Mesendoderm (in vitro differentiated cells): ENCODE measurements around the gene TSHZ2.

Experiments
- DNase-seq: peaks from one replicate; pipeline ENCODE4 v3.0.0; 2013
- H2AK5ac ChIP-seq: 2 replicates; pipeline ENCODE4 v1.6.1; 2013; ENCODE audit warnings: low read length, inconsistent platforms
- H2BK120ac ChIP-seq: 2 replicates; pipeline ENCODE4 v1.6.1; 2013; ENCODE audit warnings: low read depth, mild to moderate bottlenecking, low read length, moderate library complexity, mixed read lengths
- H2BK15ac ChIP-seq: replicated peaks from 2 replicates; pipeline ENCODE4 v1.6.1; 2013; ENCODE audit warnings: low read depth, mild to moderate bottlenecking, moderate library complexity
- H2BK5ac ChIP-seq: 2 replicates; pipeline ENCODE4 v1.6.1; 2013; ENCODE audit warnings: low read length, inconsistent platforms
- H3K18ac ChIP-seq: 2 replicates; pipeline ENCODE4 v1.6.1; 2013; ENCODE audit warnings: mild to moderate bottlenecking, low read length, mixed read lengths
- H3K23ac ChIP-seq: one replicate; pipeline ENCODE4 v1.6.1; 2013; ENCODE audit warnings: low read length
- H3K27ac ChIP-seq: 2 replicates; pipeline ENCODE4 v1.5.1; 2013; ENCODE audit warnings: low read depth, mild to moderate bottlenecking, inconsistent platforms, low read length, moderate library complexity
- H3K27me3 ChIP-seq: 2 replicates; pipeline ENCODE4 v1.6.1; 2013; ENCODE audit warnings: low read length, control low read depth, mild to moderate bottlenecking, inconsistent platforms; ENCODE audit not compliant: insufficient read depth, poor library complexity
- H3K36me3 ChIP-seq: 2 replicates; pipeline ENCODE4 v1.6.1; 2013; ENCODE audit warnings: low read length, inconsistent platforms; ENCODE audit not compliant: control insufficient read depth, insufficient read depth
- H3K4ac ChIP-seq: one replicate; pipeline ENCODE4 v1.6.1; 2013; ENCODE audit warnings: low read depth, mild to moderate bottlenecking, low read length, moderate library complexity
- H3K4me1 ChIP-seq: 2 replicates; pipeline ENCODE4 v1.6.1; 2013; ENCODE audit warnings: low read depth, low read length, inconsistent platforms; ENCODE audit not compliant: control insufficient read depth
- H3K4me2 ChIP-seq: 2 replicates; pipeline ENCODE4 v1.6.1; 2013; ENCODE audit warnings: low read length
- H3K4me3 ChIP-seq: 2 replicates; pipeline ENCODE4 v1.5.1; 2013; ENCODE audit warnings: mild to moderate bottlenecking, low read length
- H3K56ac ChIP-seq: one replicate; pipeline ENCODE4 v1.6.1; 2013; ENCODE audit warnings: low read length
- H3K79me1 ChIP-seq: 2 replicates; pipeline ENCODE4 v1.6.1; 2013; ENCODE audit warnings: low read length, inconsistent platforms
- H3K79me2 ChIP-seq: 2 replicates; pipeline ENCODE4 v1.6.1; 2013; ENCODE audit warnings: mild to moderate bottlenecking, low read length; ENCODE audit not compliant: control insufficient read depth, insufficient read depth
- H3K9ac ChIP-seq: 2 replicates; pipeline ENCODE4 v1.6.1; 2013; ENCODE audit warnings: low read length, inconsistent platforms
- H4K5ac ChIP-seq: one replicate; pipeline ENCODE4 v1.6.1; 2013; ENCODE audit warnings: low read length
- H4K8ac ChIP-seq: one replicate; pipeline ENCODE4 v1.6.1; 2013; ENCODE audit warnings: low read depth, mild to moderate bottlenecking, control low read depth, low read length, moderate library complexity
- WGBS: extraction: QIAGEN DNeasy Blood & Tissue Kit; methylation state at CpG from one replicate; pipeline ENCODE4 v1.1.7; 2013; ENCODE audit warnings: low lambda C conversion rate, missing lambda C conversion rate; ENCODE audit not compliant: insufficient coverage; ENCODE audit errors: extremely low coverage; 5-methylcytosine and 5-hydroxymethylcytosine counted together

TSHZ2 gene

GRCh38 chr20:53034899-53035298 lies 62.7 kb downstream of the TSHZ2 start:
- no CpG with 5 or more reads among the region's 3 CpGs for WGBS
- no peaks in the 10 kb centered on the region for H3K4me1 ChIP-seq
- no peak overlapping the region for H3K27ac ChIP-seq

GRCh38 chr20:53036992-53037391 lies 64.8 kb downstream of the TSHZ2 start:
- no peaks in the 10 kb centered on the region for H3K27me3 ChIP-seq
- no peak overlapping the region for H4K5ac ChIP-seq
- no peak overlapping the region for H3K18ac ChIP-seq
- no peak overlapping the region for H2BK5ac ChIP-seq
- H3K4me3 ChIP-seq, result no peak overlapping the region
- H3K36me3 ChIP-seq, result no peaks in the 10 kb centered on the region
- no peak for DNase-seq
- H2AK5ac ChIP-seq, result no peak overlapping the region
- no peak overlapping the region for H2BK15ac ChIP-seq
- H2BK120ac ChIP-seq, result no peak overlapping the region
- no peak overlapping the region for H3K4ac ChIP-seq
- no peak overlapping the region for H4K8ac ChIP-seq
- no peaks in the 10 kb centered on the region for H3K79me2 ChIP-seq
- no CpG with 5 or more reads among the region's 8 CpGs for WGBS
- no peaks in the 10 kb centered on the region for H3K4me1 ChIP-seq
- no peak overlapping the region for H3K4me2 ChIP-seq
- no peaks in the 10 kb centered on the region for H3K79me1 ChIP-seq
- no peak overlapping the region for H3K27ac ChIP-seq
- no peak overlapping the region for H3K56ac ChIP-seq
- no peak overlapping the region for H3K23ac ChIP-seq
- H3K9ac ChIP-seq, result no peak overlapping the region

More at GRCh38 chr20:53034899-53035298, 62.7 kb downstream of the TSHZ2 start:
- Histone ChIP-seq H3K36me3 (no peaks in the 10 kb centered on the region), H3K4ac (no peak overlapping the region), H4K5ac (no peak overlapping the region), H3K4me3 (no peak overlapping the region), H3K56ac (no peak overlapping the region), H3K79me1 (no peaks in the 10 kb centered on the region), H3K79me2 (no peaks in the 10 kb centered on the region), H3K9ac (no peak overlapping the region), H2BK15ac (no peak overlapping the region), H2BK120ac (no peak overlapping the region), H3K4me2 (no peak overlapping the region), H3K27me3 (no peaks in the 10 kb centered on the region), H2BK5ac (no peak overlapping the region), H2AK5ac (no peak overlapping the region), H3K23ac (no peak overlapping the region), H3K18ac (no peak overlapping the region), H4K8ac (no peak overlapping the region)
- DNase-seq, result peak; percentile 39

- Histone ChIP-seq H2BK15ac (no peak overlapping the region), H3K4me2 (no peak overlapping the region), H3K36me3 (no peaks in the 10 kb centered on the region), H2BK5ac (no peak overlapping the region), H3K27me3 (no peaks in the 10 kb centered on the region), H3K4ac (no peak overlapping the region), H3K18ac (no peak overlapping the region), H2BK120ac (no peak overlapping the region), H2AK5ac (no peak overlapping the region), H3K79me1 (no peaks in the 10 kb centered on the region), H3K27ac (no peak overlapping the region), H3K23ac (no peak overlapping the region), H4K8ac (no peak overlapping the region), H3K56ac (no peak overlapping the region), H3K4me1 (no peaks in the 10 kb centered on the region), H3K9ac (no peak overlapping the region), H3K4me3 (no peak overlapping the region), H3K79me2 (no peaks in the 10 kb centered on the region), H4K5ac (no peak overlapping the region)
- no peak for DNase-seq
- no CpG with 5 or more reads among the region's 10 CpGs for WGBS
Observed at GRCh38 chr20:53037621-53038020, 65.5 kb downstream of the TSHZ2 start.

GRCh38 chr20:53038299-53038698 lies 66.1 kb downstream of the TSHZ2 start:
- no CpG with 5 or more reads among the region's 2 CpGs for WGBS
- no peaks in the 10 kb centered on the region for H3K36me3 ChIP-seq
- H2BK15ac ChIP-seq, result no peak overlapping the region
- H3K9ac ChIP-seq, result no peak overlapping the region
- H3K18ac ChIP-seq, result no peak overlapping the region
- no peaks in the 10 kb centered on the region for H3K4me1 ChIP-seq
- H3K4ac ChIP-seq, result no peak overlapping the region
- no peaks in the 10 kb centered on the region for H3K27me3 ChIP-seq
- H3K79me1 ChIP-seq, result no peaks in the 10 kb centered on the region
- H3K23ac ChIP-seq, result no peak overlapping the region
- DNase-seq, result no peak
- no peak overlapping the region for H2BK120ac ChIP-seq
- no peak overlapping the region for H4K8ac ChIP-seq
- H2AK5ac ChIP-seq, result no peak overlapping the region
- H3K79me2 ChIP-seq, result no peaks in the 10 kb centered on the region
- H3K56ac ChIP-seq, result no peak overlapping the region
- no peak overlapping the region for H3K4me3 ChIP-seq
- H4K5ac ChIP-seq, result no peak overlapping the region
- H2BK5ac ChIP-seq, result no peak overlapping the region
- H3K4me2 ChIP-seq, result no peak overlapping the region
- no peak overlapping the region for H3K27ac ChIP-seq

- Histone ChIP-seq H3K4me2 (no peak overlapping the region), H4K8ac (no peak overlapping the region), H3K4me1 (no peaks in the 10 kb centered on the region), H3K4me3 (no peak overlapping the region), H2BK5ac (no peak overlapping the region), H3K36me3 (no peaks in the 10 kb centered on the region), H3K79me1 (no peaks in the 10 kb centered on the region), H3K4ac (no peak overlapping the region), H3K27me3 (no peaks in the 10 kb centered on the region), H2BK15ac (no peak overlapping the region), H3K23ac (no peak overlapping the region), H3K27ac (no peak overlapping the region), H2BK120ac (no peak overlapping the region), H3K9ac (no peak overlapping the region), H3K56ac (no peak overlapping the region), H3K79me2 (no peaks in the 10 kb centered on the region), H3K18ac (no peak overlapping the region), H2AK5ac (no peak overlapping the region), H4K5ac (no peak overlapping the region)
- peak; percentile 13 for DNase-seq
- no CpG with 5 or more reads among the region's 14 CpGs for WGBS
Observed at GRCh38 chr20:53040693-53041589, 68.8 kb downstream of the TSHZ2 start.

- Histone ChIP-seq H2AK5ac (no peak overlapping the region), H4K5ac (no peak overlapping the region), H3K18ac (no peak overlapping the region), H3K9ac (no peak overlapping the region), H2BK5ac (no peak overlapping the region), H3K79me2 (no peaks in the 10 kb centered on the region), H4K8ac (no peak overlapping the region), H3K27me3 (no peaks in the 10 kb centered on the region), H3K4ac (no peak overlapping the region), H2BK120ac (no peak overlapping the region), H3K4me2 (no peak overlapping the region), H3K36me3 (no peaks in the 10 kb centered on the region), H3K4me3 (no peak overlapping the region), H3K56ac (no peak overlapping the region), H3K4me1 (no peaks in the 10 kb centered on the region), H2BK15ac (no peak overlapping the region), H3K79me1 (no peaks in the 10 kb centered on the region), H3K27ac (no peak overlapping the region), H3K23ac (no peak overlapping the region)
- no peak for DNase-seq
- WGBS, result no CpG with 5 or more reads among the region's 3 CpGs
Observed at GRCh38 chr20:53042521-53042920, 70.4 kb downstream of the TSHZ2 start.
